WTC11 (cell line): ENCODE data around the gene ZFR.

ENCODE experiments used
- ATF3 ChIP-seq: sonication (generic); formaldehyde crosslinking; conservative IDR thresholded peaks from 2 replicates; pipeline ENCODE4 v1.8.1; 2022; ENCODE audit warnings: mild to moderate bottlenecking, missing genetic modification reagents
- CTCF ChIP-seq: fragments of 200-600 bp; IDR thresholded peaks from 2 replicates; pipeline ENCODE4 v1.8.0; 2022; ENCODE audit warnings: antibody characterized with exemption
- E2F5 ChIP-seq: sonication (generic); formaldehyde crosslinking; IDR thresholded peaks from 2 replicates; pipeline ENCODE4 v1.8.1; 2022; ENCODE audit warnings: mild to moderate bottlenecking, moderate library complexity, missing genetic modification reagents
- ZNF138 ChIP-seq: sonication (generic); formaldehyde crosslinking; conservative IDR thresholded peaks from 2 replicates; pipeline ENCODE4 v1.8.1; 2022; ENCODE audit warnings: mild to moderate bottlenecking, moderate library complexity, missing genetic modification reagents
- ZNF532 ChIP-seq: fragments of 250-450 bp; sonication (Bioruptor Pico); IDR thresholded peaks from 2 replicates; pipeline ENCODE4 v1.9.0; 2021; ENCODE audit warnings: mild to moderate bottlenecking, borderline replicate concordance
- TF ChIP-seq, protein P1 (sequence below): sonication (generic); formaldehyde crosslinking; IDR thresholded peaks from 2 replicates; pipeline ENCODE4 v1.8.0; 2022; ENCODE audit warnings: mild to moderate bottlenecking, missing genetic modification reagents
- TF ChIP-seq, protein P2 (sequence below): sonication (generic); formaldehyde crosslinking; IDR thresholded peaks from 2 replicates; pipeline ENCODE4 v1.8.1; 2023; ENCODE audit warnings: mild to moderate bottlenecking, missing genetic modification reagents

DNA sequence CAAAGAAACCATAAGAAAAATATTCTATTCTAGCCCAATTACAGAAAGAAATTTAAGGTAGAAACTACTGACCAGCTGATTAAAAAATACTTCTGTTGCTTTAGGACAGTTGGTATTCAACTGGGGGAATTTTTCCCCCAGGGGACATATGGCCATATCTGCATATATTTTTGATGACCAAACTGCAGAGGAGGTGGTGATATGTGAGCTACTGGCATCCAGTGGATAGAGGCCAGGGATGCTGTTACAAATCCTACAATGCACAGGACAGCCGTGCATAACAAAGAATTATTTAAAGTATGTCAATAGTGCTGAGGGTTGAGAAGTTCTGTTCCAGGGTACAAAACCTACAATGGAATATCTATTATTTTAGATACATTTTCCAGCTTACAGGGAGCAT is 24.0 kb downstream of the ZFR start:
- TF ChIP-seq CTCF, result no peak
- no peak for TF ChIP-seq ZNF138 (CRISPR knock-in tag)
- TF ChIP-seq, protein P1, sequence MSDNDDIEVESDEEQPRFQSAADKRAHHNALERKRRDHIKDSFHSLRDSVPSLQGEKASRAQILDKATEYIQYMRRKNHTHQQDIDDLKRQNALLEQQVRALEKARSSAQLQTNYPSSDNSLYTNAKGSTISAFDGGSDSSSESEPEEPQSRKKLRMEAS (CRISPR knock-in tag), result no peak
- TF ChIP-seq E2F5, result no peak
- TF ChIP-seq, protein P2, sequence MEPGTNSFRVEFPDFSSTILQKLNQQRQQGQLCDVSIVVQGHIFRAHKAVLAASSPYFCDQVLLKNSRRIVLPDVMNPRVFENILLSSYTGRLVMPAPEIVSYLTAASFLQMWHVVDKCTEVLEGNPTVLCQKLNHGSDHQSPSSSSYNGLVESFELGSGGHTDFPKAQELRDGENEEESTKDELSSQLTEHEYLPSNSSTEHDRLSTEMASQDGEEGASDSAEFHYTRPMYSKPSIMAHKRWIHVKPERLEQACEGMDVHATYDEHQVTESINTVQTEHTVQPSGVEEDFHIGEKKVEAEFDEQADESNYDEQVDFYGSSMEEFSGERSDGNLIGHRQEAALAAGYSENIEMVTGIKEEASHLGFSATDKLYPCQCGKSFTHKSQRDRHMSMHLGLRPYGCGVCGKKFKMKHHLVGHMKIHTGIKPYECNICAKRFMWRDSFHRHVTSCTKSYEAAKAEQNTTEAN (CRISPR knock-in tag), result no peak
- TF ChIP-seq ZNF532 (CRISPR knock-in tag), result no peak
- TF ChIP-seq ATF3 (CRISPR knock-in tag), result no peak
